Activated CD4-positive, alpha-beta T cell treated with anti-CD3 and anti-CD28 coated beads, Interleukin-2, amount 10 ng/mL, durations not matched to agents 7 days and 5 days (primary cell): Measurements from ENCODE around the gene POLL. TPM values are rescaled to one million over a fixed set of nuclear protein-coding genes. Genes with fewer than 3 reads are reported as not detected.

Experiments
- CTCF ChIA-PET: fragments of 350-600 bp; sonication (Branson Sonifier 250); formaldehyde crosslinking; loops from one replicate; lab custom pipeline; 2021; ENCODE audit warnings: antibody characterized with exemption; lab: Charles Lee
- POLR2A ChIA-PET: fragments of 350-600 bp; sonication (Branson Sonifier 250); formaldehyde crosslinking; loops from one replicate; lab custom pipeline; 2021; ENCODE audit warnings: antibody characterized with exemption; lab: Charles Lee
- DNase-seq: peaks from one replicate; pipeline ENCODE4 v3.0.0-alpha.2; 2020
- H3K27ac Mint-ChIP-seq: one replicate; pipeline ENCODE4 v1.8.0; 2021; ENCODE audit warnings: mild to moderate bottlenecking, moderate library complexity, mixed read lengths
- H3K27me3 Mint-ChIP-seq: one replicate; pipeline ENCODE4 v1.8.0; 2021; ENCODE audit warnings: mixed read lengths
- H3K36me3 Mint-ChIP-seq: one replicate; pipeline ENCODE4 v1.8.0; 2021; ENCODE audit warnings: low read depth, mixed read lengths
- H3K4me1 Mint-ChIP-seq: one replicate; pipeline ENCODE4 v1.8.0; 2021; ENCODE audit warnings: mixed read lengths
- H3K4me3 Mint-ChIP-seq: one replicate; pipeline ENCODE4 v1.8.0; 2021; ENCODE audit warnings: mild to moderate bottlenecking, moderate library complexity, mixed read lengths
- H3K9me3 Mint-ChIP-seq: one replicate; pipeline ENCODE4 v1.8.0; 2021; ENCODE audit warnings: mixed read lengths
- total RNA-seq, 2 experiments: library from RNA; stranded (reverse); gene quantifications; one replicate each; pipeline ENCODE4 v1.2.3, GENCODE V29; 2021

Gene POLL
- total RNA-seq, 2 experiments from 2014 or later, result 26.5 to 35.3 TPM

DNA sequence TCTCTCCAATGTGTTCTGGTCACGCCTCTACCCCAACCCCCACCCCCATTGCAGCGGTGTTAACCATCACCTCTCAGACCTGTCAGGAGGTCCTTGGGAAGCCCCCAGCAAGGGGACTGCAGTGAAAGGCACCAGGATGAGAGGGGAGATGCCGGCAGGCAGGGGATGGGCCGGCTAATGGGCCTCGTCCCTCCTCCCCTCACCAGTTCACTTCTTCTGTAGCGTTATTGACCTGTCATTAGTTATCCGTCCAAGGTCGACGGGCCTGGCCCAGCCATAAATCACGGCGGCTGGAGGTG is 18.8 kb downstream of the POLL start:
- Mint-ChIP-seq H3K4me3 (peak overlapping the region; percentile 73), H3K27me3 (peaks cover 47% of the 10 kb centered on the region), H3K9me3 (no peaks in the 10 kb centered on the region), H3K36me3 (no peaks in the 10 kb centered on the region), H3K27ac (no peak overlapping the region), H3K4me1 (peaks cover 18% of the 10 kb centered on the region)
- CTCF ChIA-PET, result interaction anchor here (0.5 to 4.4 kb wide), 12 partner anchors 10 to 1600 kb away, joined by 3 to 21 read pairs (median 3); no protein-coding TSS in a partner anchor
- POLR2A ChIA-PET, result no interaction called here
- no peak for DNase-seq

DNA sequence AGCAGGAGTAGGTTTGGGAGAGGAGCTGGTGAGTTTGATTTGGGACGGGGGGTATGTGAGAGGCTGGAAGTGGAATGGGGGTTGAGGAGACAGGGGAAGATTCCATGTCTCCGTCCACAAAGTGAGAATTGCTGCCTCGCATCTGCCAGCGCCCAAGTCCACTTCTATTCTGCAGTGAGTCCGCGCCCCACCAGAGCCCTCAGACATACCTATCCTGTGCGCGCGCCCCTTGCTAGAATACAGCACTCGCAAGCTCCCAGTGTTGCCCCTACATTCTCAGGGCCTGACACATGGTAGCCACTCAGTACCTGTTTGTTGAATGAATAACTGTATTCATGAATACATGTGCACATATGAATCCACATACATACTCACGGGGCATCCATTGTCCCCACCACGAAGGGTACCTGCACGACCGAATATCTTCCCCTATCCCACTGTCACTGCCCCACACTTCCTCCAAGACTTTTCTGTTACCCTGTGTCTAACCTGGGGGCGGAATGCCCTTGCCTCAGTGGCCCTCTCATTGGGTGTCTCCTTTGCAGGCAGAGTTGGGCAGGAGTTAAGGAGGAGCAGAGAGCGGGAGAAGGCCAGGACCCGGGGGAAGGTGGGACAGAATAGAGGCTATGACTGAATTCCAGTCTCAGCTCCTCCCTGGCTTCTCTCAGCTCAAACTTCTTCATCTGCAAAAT is 19.9 kb downstream of the POLL start:
- Mint-ChIP-seq H3K4me1 (peaks cover 18% of the 10 kb centered on the region), H3K9me3 (no peaks in the 10 kb centered on the region), H3K27me3 (peaks cover 53% of the 10 kb centered on the region), H3K4me3 (no peak overlapping the region), H3K27ac (no peak overlapping the region), H3K36me3 (no peaks in the 10 kb centered on the region)
- DNase-seq, result no peak
- ChIA-PET POLR2A (no interaction called here), CTCF (interaction anchor here (1.0 to 1.4 kb wide), 3 partner anchors 8 to 213 kb away, joined by 3 to 5 read pairs (median 3); no protein-coding TSS in a partner anchor)

DNA sequence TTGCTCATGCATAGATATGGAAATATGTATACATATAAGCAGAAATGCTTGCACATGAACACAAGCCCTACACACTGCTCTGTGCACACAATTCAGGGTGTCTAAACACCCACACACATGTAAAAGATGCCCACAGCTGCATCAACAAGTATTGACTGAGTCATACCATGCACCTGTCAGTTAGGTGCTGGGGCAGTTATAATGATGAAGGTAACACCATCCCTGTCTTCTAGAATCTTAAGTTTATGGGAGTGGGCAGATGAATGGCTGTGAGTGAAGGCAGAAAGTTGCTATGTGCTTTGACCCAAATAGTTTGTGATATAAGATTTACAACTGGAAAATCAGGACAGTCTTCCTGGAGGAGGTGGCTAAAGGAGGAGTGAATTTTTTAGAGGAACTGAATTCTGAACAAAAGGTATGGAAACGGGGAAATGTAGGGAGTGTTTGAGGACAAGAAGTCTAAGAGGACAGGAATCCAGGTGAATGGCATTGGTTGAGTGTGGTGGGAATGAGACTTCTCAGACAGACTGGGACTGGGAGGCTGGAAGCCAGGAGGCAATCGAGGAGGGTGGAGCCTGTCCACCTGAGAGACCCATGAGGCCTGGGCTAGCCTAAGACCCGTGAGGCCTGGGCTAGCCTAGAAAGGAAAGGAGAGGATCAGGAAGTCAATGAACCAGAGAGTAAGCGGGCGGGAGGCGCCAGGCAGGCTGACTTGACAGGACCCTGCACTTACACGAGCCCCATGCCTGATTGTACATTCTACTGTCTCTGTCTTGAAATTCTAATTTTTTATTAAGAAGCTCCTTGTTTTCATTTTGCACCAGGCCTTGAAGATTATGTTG is 20.7 kb downstream of the POLL start:
- ChIA-PET POLR2A (no interaction called here), CTCF (interaction anchor here (1.0 to 1.4 kb wide), 3 partner anchors 9 to 214 kb away, joined by 3 to 5 read pairs (median 3); no protein-coding TSS in a partner anchor)
- H3K27ac Mint-ChIP-seq, result no peak overlapping the region
- no peaks in the 10 kb centered on the region for H3K36me3 Mint-ChIP-seq
- H3K27me3 Mint-ChIP-seq, result peaks cover 53% of the 10 kb centered on the region
- no peak overlapping the region for H3K4me3 Mint-ChIP-seq
- H3K9me3 Mint-ChIP-seq, result no peaks in the 10 kb centered on the region
- no peak for DNase-seq
- peaks cover 18% of the 10 kb centered on the region for H3K4me1 Mint-ChIP-seq

DNA sequence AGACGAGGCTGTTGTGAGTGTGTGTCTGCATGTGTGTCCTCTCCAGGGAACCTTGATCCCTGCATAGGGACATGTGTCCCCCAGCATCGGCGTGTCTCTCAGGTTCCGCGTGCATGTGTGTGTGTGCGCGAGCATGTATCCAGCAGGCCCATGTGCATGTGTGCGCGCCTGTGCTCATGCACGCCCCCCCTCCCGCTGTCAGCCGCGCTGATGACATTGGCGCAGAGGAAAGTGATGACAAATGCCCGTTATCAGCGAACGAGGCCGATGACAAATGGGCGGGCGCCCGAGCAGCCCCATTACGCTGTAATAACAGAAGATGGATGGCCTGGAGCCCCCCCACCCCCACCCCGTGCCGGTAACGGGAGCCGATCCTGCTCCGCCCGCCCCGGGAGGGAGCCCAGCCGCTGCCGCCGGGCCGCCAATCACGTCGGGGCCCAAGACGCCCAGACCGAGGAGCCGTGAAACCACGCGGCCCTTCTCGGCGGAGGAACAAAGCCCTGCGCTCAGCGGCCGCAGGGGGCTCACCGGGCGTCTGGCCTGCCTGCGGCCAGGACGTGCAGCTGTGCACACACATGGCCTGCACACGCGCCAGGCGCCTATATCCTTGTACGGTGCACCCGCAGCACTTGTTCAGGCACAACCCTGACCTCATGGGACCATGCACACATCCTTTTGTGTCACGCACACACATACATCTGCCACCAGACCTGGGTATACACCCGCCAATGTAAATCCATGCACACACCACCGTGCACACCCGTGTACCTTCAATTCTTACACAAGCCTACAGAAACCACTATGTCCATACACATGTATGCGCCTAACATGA is 21.5 kb downstream of the POLL start:
- DNase-seq, result no peak
- Mint-ChIP-seq H3K27ac (no peak overlapping the region), H3K27me3 (peaks cover 53% of the 10 kb centered on the region), H3K9me3 (no peaks in the 10 kb centered on the region), H3K4me1 (peaks cover 18% of the 10 kb centered on the region), H3K4me3 (no peak overlapping the region), H3K36me3 (no peaks in the 10 kb centered on the region)
- ChIA-PET POLR2A (no interaction called here), CTCF (no interaction called here)

DNA sequence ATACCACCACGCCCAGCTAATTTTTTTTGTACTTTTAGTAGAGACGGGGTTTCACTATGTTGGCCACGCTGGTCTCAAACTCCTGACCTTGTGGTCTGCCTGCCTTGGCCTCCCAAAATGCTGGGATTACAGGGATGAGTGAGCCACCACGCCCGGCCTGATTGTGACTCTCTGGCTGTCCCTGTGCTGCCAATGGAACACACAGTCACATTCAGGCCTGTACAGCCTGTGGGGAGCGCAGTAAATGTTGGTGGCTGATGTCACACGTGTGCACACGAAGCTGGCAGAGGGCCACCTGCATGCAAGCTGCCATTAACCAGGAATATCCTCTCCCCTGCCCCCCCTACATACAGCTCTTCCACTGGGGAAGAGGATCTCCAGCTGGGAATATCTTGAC is 22.1 kb downstream of the POLL start:
- Mint-ChIP-seq H3K4me3 (no peak overlapping the region), H3K4me1 (peaks cover 16% of the 10 kb centered on the region), H3K36me3 (no peaks in the 10 kb centered on the region), H3K27me3 (peaks cover 53% of the 10 kb centered on the region), H3K9me3 (no peaks in the 10 kb centered on the region), H3K27ac (no peak overlapping the region)
- CTCF ChIA-PET, result no interaction called here
- DNase-seq, result no peak
- POLR2A ChIA-PET, result no interaction called here

DNA sequence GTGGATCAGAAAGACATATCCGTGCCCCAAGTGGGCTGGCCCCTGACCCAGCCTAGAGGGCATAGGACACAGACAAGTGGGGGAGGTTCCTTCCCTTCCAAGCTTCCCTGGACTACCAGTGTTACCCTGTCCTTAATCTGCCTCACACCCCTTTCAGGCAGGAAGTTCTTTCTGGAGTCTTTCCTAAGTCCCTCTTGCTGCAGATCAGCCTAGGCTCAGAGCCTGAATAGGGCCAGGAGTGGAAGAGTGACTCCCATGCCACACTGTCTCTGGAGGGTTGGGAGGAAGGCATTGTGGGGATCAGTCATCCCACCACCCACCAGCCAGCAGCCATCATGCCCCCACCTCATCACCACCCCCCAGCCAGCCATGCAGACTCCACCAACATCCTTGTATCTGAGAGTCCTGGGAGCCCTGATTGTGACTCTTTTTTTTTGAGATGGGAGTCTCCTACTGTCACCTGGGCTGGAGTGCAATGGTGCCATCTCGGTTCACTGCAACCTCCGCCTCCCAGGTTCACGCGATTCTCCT is 22.6 kb downstream of the POLL start:
- Mint-ChIP-seq H3K27me3 (peaks cover 53% of the 10 kb centered on the region), H3K27ac (no peak overlapping the region), H3K4me3 (no peak overlapping the region), H3K36me3 (no peaks in the 10 kb centered on the region), H3K4me1 (peaks cover 13% of the 10 kb centered on the region), H3K9me3 (no peaks in the 10 kb centered on the region)
- CTCF ChIA-PET, result no interaction called here
- no peak for DNase-seq
- POLR2A ChIA-PET, result no interaction called here

DNA sequence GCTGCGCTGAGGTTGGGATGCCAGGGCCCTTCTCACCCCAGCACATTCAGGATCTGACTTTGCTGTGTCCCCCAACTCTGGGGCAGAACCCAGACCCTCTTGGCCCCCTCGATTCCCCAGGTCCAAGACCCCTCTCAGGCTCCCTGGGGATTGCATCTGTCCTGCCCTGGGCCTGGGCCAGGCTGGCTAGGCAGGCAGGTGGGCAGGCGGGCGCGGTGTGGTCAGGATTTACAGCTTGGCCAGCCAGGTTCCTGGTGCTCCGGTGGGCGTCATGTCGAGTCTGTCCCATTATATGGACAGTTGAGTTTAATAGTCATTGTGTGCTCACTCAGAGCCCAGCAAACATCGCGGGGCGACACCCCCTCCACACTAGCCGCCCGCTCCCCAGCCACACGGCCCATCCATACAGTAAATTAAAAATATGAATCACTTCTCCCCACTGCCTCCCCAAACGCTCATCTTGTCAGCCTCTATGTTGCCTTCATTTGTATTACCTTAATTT is 23.5 kb downstream of the POLL start:
- peaks cover 10% of the 10 kb centered on the region for H3K4me1 Mint-ChIP-seq
- ChIA-PET POLR2A (no interaction called here), CTCF (no interaction called here)
- H3K4me3 Mint-ChIP-seq, result no peak overlapping the region
- no peak for DNase-seq
- H3K27ac Mint-ChIP-seq, result no peak overlapping the region
- H3K36me3 Mint-ChIP-seq, result peaks cover 2% of the 10 kb centered on the region
- H3K27me3 Mint-ChIP-seq, result peaks cover 49% of the 10 kb centered on the region
- H3K9me3 Mint-ChIP-seq, result no peaks in the 10 kb centered on the region

DNA sequence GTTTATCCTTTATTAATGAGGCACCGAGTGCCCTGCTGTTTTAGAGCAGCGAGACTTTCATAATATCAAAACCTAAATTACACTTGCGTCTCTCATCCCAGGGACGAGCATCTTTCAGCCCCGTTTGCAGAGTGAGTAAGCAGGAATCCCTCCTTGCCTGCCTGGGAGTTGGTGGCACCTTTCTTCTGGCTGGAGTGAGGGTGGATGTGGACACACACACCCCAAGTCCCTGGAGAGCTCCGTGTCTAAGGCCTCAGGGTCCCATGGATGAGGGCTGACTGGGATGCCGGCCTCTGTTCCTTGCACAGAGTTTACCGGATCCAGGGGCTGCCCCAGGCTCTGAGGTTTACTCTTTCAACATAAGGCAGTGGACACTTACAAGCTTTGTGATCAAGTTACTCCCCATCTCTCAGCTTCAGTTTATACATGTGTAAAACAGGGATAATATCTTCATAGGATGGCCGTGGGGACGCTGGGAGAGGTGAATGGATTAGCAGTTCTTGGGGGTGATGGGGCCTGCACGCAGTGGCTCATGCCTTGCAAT is 24.5 kb downstream of the POLL start:
- Mint-ChIP-seq H3K4me3 (no peak overlapping the region), H3K9me3 (no peaks in the 10 kb centered on the region), H3K27ac (no peak overlapping the region), H3K4me1 (peaks cover 15% of the 10 kb centered on the region), H3K36me3 (peaks cover 2% of the 10 kb centered on the region), H3K27me3 (peaks cover 40% of the 10 kb centered on the region)
- CTCF ChIA-PET, result interaction anchor here (1.0 kb wide), 1 partner anchor 97 kb away, joined by 3 read pairs; no protein-coding TSS in a partner anchor
- no peak for DNase-seq
- POLR2A ChIA-PET, result no interaction called here

DNA sequence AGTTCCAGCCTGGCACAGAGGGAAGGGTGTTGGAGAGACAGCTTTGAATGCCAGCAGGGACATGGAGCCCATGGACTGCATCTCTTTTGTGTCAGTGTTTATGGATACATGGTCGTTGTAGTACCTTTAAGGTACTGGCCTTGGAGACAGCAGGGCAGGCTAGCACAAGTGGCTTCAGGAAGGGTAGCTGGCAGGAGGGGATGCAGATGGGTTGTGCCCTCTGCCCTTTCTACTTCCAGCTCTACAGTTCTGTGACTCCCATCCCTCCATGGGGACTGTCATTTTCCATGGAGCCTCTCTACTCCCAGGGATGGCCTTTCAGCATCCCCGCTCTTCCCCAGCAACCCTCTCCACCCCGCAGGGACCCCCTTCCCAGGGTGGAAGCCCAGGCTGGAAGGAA is 25.1 kb downstream of the POLL start:
- CTCF ChIA-PET, result interaction anchor here (0.5 to 1.4 kb wide), 4 partner anchors 12 to 315 kb away, joined by 3 to 4 read pairs (median 3); no protein-coding TSS in a partner anchor
- Mint-ChIP-seq H3K27ac (no peak overlapping the region), H3K4me3 (no peak overlapping the region), H3K27me3 (peaks cover 35% of the 10 kb centered on the region), H3K9me3 (no peaks in the 10 kb centered on the region), H3K4me1 (peaks cover 21% of the 10 kb centered on the region), H3K36me3 (peaks cover 2% of the 10 kb centered on the region)
- no peak for DNase-seq
- POLR2A ChIA-PET, result no interaction called here

DNA sequence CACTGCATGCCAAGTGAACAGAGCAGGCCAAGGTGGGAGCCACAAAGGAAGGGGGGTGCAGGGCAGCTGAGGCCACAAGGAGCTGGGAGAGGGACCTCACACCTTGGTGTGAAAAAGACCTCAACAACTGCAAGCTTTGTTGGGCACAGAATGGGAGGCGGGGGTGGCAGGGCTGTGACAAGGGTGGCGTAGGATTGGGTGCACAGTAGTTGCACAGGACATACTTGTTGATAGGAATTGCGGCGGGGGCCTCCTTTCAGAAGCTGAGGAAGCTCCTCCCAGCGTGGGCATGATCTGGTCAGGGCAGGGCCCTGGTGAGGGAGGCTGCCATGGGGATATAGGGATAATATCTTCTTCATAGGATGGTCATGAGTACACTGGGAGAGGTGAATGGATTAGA is 25.8 kb downstream of the POLL start:
- DNase-seq, result no peak
- peaks cover 28% of the 10 kb centered on the region for H3K27me3 Mint-ChIP-seq
- peak overlapping the region; percentile 31 for H3K27ac Mint-ChIP-seq
- H3K4me3 Mint-ChIP-seq, result no peak overlapping the region
- peaks cover 28% of the 10 kb centered on the region for H3K4me1 Mint-ChIP-seq
- POLR2A ChIA-PET, result no interaction called here
- H3K36me3 Mint-ChIP-seq, result peaks cover 5% of the 10 kb centered on the region
- CTCF ChIA-PET, result interaction anchor here (0.7 to 1.4 kb wide), 3 partner anchors 9 to 250 kb away, joined by 3 to 4 read pairs (median 3); no protein-coding TSS in a partner anchor
- no peaks in the 10 kb centered on the region for H3K9me3 Mint-ChIP-seq

DNA sequence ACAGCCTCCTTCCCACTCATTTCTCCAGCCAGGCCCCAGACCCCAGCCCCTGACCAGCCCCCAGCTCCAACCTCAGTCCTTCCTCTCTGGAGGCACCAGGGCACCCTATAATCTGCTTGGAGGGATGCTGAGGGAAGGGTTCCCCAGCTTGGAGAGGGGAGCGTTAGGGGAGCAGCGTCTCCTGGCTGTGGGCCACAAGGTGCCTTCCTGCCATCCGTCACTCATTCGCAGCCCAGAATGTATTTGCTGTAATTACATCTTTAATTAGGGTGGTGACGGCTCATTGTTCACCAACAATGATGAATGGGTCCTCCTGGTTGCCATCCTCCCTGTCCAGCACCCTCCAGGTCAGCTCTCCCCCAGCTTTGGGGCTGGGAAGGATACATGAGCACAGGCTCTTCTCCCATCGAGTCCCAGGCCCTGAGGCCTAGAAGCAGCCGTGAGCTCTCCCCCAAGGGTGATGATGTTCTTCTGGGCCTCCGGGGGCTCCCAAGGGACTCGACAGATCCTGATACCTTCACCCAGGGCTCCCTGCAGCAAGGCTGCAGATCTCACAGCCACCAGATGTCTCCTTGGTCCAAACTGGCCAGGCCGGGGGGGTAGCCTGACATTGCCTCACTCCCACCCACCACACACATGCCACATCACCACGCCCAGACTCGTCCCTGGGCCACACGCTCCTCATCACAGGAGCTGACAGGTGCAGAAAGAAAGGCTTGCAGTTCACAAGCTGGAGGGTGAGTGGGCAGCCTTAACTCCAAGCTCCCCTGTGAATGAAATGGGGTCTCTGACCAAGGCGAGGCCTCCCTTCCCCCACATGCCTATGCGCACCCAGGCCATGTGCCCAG is 26.8 kb downstream of the POLL start:
- peaks cover 28% of the 10 kb centered on the region for H3K4me1 Mint-ChIP-seq
- peak overlapping the region; percentile 46 for H3K27ac Mint-ChIP-seq
- H3K36me3 Mint-ChIP-seq, result peaks cover 5% of the 10 kb centered on the region
- H3K4me3 Mint-ChIP-seq, result no peak overlapping the region
- ChIA-PET POLR2A (no interaction called here), CTCF (interaction anchor here (1.1 to 1.4 kb wide), 2 partner anchors 10 to 14 kb away, joined by 3 read pairs; no protein-coding TSS in a partner anchor)
- H3K9me3 Mint-ChIP-seq, result no peaks in the 10 kb centered on the region
- peaks cover 22% of the 10 kb centered on the region for H3K27me3 Mint-ChIP-seq
- DNase-seq, result no peak
